Activated CD8-positive, alpha-beta memory T cell treated with anti-CD3 and anti-CD28 coated beads for 4 hours (primary cell): Measurements from ENCODE around the gene EFL1.

ENCODE experiments used
- DNase-seq, 2 donors: peaks; one replicate each; pipeline ENCODE4 v3.0.0-alpha.2; 2020; ENCODE audit warnings: low read depth in 2 of 2

Gene EFL1

DNA sequence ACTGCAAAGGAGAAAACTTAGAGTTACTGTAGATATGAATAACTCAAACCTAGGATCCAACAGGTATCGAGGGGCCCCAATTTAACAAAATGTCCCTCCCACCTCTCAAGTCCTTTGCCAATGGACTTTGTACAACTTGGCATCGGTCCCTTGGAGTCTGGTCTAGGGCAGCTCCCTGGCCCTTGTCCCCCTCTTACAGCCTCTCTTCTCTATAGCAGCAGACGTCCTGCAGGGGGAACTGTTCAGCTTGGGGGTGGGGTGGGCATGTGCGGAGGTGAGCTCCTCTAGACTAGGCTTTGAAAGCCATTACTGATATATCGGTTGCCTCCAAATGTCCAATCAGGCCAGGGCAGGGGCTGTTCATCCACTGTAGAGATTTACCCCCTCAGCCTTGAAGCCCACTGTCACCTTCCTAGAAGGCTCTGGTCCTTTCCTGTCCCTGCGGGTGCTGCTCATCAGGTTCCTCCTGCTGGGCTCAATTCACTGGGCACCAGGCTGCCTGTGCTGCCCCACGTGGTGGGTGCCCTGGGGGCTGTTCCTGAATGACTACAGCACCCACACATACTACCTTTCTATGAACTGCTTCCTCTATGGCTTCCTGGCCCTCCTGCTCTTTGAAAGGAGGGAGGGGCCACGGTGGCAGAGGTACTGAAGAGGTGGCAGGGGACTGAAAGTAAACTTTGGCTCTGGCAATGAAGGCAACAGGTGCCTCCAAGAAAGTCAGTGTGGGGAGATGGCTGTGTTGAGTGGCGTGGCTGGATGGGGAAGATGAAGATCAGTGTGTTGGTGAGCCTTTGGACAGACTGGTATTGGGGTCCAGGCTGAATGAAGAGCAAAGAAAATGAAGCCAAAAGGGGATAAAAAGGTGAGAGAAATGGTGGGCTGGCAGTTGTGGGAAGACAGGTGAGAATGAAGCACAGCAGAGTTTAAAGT is 137.9 kb downstream of the EFL1 start:
- DNase-seq: no peak

GRCh38 chr15:82122746-82123400 is 139.7 kb downstream of the EFL1 start:
- no peak for DNase-seq

DNA sequence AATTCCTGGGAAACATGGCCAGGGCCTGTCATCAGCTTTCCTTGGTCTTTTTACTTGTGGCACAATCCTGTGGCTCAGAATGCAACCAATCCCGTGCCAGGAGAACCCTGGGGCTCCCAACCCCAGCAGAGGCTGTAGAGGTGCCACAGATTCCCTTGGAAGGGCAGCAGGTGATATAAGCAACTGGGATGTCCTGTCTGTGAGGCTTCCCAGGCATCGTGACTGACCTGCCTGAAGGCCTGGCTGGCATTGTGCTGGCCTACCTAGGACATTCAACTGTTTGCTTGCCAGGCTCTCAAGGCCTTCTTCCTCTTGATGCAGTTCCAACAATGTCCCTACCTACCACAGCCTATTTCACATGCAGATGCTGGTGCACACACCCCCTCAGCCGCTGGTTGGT is 144.5 kb downstream of the EFL1 start:
- DNase-seq: no peak

DNA sequence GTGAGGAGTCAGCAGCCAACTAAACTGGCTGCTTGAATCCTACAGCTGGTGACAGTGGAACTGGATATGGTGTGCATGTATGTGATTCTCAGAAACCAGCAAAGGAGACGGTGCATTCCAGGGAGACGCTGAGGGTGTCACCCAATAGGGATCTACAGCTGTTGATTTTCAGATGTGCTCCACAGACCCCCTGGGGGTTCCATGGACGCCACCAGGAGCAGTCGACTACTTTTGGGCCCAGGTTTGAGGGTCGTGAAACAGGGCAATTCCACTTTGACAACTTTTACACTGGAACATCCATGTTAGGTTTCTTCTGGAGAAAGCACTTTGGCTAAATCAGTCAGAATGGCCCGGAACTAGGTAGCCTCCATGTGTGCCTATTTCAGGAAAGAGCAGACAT is 145.2 kb downstream of the EFL1 start:
- DNase-seq: no peak

GRCh38 chr15:82114660-82115059 is 147.9 kb downstream of the EFL1 start:
- no peak for DNase-seq

DNA sequence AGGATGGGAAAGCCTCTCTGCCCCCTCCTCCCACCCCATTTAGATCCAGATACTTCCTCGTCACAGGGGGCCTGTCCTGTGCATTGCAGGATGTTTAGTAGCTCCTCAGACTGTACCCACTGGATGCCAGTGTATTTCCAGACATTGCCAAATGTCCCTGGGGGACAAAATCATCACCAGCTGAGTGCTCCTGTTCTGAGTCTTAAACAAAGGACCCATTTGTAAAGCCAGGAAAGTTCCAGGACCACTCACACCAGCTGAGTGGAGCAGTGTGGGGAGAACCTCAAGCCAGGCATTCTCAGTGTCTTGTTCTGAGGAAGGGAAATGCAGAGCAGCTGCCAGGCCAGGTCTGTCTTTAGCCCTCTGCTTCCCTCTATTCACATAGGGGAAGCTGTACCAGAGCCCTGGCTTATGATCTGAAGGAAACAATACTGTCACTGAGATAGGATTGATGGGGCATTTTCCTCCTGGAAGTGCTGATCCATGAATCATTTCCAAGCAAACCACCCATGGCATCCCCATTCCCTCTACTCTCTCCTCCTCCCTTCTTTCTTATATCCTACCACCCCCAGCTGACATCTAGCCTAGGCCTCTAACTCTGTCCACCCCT is 149.3 kb downstream of the EFL1 start:
- DNase-seq: no peak

- DNase-seq: no peak
Observed at GRCh38 chr15:82111918-82112317, 150.6 kb downstream of the EFL1 start.

- no peak for DNase-seq
Observed at GRCh38 chr15:82110144-82110543, 152.4 kb downstream of the EFL1 start.

GRCh38 chr15:82108489-82109078 is 153.9 kb downstream of the EFL1 start:
- DNase-seq: peak; percentile 23 to 27

- DNase-seq: no peak
Observed at GRCh38 chr15:82106679-82107078, 155.9 kb downstream of the EFL1 start.

- DNase-seq: no peak
Observed at GRCh38 chr15:82105451-82106215, 156.9 kb downstream of the EFL1 start.

DNA sequence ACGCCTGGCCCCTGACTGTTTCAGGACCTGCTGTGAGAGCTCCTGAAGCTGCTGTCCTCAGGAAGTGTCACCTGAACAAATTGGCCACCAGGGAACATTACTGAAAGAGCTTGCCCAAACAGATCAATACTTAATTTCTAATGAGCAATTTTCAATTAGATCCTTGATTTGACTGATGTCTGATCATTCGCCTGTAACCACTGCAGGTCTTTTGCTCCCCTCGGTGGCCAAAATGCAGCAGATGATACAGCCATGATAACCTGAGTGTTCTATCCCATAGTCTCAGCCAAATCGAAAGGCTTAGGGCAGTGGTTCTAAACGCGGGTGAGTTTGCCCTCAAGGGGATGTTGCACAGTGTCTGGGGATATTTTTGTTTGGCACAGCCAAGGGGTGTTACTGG is 159.1 kb downstream of the EFL1 start:
- no peak for DNase-seq

DNA sequence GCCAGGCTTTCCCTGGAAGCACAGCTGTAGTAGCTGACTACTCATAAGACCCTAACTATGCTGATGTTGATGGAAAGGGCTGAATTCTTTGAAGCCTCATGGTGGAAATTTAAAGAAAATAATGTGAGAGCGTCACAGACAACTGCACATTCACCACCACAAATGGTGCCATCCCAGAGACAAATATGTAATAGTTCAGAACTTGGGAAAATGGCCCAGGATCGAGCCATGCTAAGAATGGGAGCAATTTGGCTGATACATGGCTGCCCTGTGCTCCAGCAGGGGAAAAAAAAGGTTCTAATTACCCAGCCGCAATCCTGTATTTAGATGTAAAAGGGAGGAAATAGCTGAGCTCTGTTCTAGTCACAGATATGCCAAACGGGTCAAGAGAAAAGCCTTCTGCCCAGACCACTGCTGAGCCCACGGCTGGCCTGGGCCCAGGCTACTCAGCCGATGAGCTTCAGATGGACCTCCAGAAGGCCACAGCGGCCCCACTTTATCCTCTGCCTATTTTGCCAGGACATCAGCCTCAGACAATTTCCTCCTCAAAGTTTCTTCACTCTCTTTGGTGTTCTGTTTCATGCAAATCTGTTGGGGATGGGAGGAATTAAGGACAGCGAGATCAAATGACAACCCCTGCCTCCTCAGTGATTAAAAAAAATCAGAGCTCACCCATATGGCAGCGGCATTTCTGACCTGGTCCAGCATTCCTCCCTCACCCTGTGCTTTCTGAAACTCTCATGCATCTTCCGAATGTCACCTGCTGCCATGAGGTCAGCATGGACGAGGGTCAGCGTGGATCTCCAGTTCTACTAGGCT is 162.2 kb downstream of the EFL1 start:
- no peak for DNase-seq

- no peak for DNase-seq
Observed at GRCh38 chr15:82098674-82099073, 163.9 kb downstream of the EFL1 start.

DNA sequence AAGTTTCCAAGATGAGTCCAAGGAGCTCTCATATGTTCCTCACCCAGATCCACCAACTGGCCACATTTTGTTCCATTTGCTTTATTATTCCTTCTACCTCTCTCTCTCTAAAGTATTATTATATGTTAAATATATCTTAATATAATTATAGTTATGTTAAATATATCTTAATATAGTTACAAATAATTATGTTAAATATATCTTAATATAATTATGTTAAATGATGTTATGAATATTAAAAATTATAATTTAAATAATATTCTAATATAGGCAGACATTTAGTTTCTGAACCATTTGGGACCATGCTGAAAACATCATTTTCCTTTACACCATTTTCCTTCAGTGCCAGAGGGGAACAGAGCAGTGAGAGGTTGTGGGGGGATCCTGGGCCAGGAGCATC is 166.7 kb downstream of the EFL1 start:
- no peak for DNase-seq

DNA sequence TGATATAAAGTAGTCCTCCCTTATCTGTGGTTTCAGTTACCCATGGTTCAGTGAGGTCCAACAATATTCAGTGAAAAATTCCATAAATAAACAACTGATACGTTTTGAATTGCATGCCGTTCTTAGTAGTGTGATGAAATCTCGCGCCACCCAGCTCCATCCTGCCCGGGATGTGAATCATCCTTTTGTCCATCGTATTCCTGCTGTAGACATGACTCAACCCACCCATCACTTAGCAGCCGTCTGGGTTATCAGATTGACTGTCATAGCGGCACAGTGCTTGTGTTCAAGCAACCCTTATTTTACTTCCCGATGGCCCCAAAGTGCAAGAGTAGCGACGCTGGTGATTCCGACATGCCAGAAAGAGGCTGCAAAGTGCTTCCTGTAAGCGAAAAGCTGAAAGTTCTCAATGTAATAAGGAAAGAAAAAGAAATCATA is 168.7 kb downstream of the EFL1 start:
- DNase-seq: no peak

- DNase-seq: no peak
Observed at GRCh38 chr15:82093325-82093724, 169.2 kb downstream of the EFL1 start.

DNA sequence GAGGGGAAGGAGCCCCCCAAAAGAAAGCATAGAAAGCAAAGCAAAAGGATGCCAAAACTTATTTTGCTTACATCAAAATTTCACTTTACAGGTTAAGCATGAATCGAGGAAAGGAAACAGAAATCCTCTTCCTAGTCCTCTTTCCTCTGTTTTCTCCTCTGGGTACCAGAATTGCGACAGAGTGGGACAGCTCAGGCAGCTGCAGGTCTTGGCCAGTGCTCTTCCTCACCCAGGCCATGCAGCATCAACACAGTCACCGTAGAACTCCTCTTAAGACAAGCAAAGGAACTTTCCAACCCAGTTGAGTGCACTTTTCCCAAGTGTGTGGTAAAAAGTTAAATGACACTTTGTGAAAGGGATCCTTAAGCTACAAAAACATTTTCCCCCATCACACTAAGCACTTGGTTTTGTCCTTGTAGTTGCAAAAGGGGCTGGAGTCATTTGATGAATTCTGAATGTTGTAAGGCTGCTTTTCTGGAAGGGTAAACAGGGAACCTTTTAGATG is 170.8 kb downstream of the EFL1 start:
- no peak for DNase-seq

DNA sequence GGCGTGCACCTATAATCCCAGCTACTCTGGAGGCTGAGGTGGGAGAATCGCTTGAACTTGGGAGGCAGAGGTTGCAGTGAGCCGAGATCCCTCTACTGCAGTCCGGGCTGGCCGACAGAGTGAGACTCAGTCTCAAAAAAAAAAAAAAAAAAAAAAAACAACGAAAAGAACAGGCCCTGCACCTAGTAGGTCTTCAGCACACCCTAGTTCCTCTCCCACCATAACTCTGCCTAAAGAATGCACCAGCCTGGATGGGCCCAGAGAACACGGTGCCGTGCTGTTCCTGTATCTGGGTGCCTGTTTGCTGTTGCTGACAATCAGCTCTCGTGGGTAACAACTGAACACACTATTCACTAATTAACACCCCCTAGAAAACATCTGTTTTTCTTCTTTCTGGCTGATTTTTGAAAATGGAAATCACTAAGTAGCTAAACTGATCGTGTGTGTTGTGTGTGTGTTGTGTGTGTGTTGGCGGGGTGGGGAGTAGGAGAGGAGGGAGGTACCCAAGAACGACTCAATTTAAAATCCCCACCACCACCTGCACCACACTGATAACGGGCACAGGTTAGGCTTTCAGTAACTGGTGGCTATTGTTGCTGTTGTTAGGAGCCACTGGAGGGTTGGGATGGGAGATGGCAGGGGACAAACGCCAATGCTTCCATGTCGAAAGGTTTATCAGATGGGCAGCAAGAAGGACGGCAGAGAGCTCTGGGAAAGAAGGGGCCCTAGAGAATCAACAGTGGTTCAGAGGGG is 176.1 kb downstream of the EFL1 start:
- no peak for DNase-seq
